Testis (tissue), 2 donors: Measurements from ENCODE around the gene LYST.

Experiments
- CTCF ChIP-seq, 3 experiments: fragments of 450-650 bp in 2 of 3; fragments of 200-600 bp in 1 of 3; sonication (generic) in 1 of 3; IDR thresholded peaks; one replicate each; pipeline ENCODE4 v1.5.1; 2016 to 2019; ENCODE audit warnings: antibody characterized with exemption in 3 of 3, mild to moderate bottlenecking in 2 of 3, moderate library complexity in 1 of 3
- POLR2A ChIP-seq: fragments of 450-650 bp; IDR thresholded peaks from one replicate; pipeline ENCODE4 v1.6.1; 2017; ENCODE audit warnings: antibody characterized with exemption, mild to moderate bottlenecking, moderate library complexity

DNA sequence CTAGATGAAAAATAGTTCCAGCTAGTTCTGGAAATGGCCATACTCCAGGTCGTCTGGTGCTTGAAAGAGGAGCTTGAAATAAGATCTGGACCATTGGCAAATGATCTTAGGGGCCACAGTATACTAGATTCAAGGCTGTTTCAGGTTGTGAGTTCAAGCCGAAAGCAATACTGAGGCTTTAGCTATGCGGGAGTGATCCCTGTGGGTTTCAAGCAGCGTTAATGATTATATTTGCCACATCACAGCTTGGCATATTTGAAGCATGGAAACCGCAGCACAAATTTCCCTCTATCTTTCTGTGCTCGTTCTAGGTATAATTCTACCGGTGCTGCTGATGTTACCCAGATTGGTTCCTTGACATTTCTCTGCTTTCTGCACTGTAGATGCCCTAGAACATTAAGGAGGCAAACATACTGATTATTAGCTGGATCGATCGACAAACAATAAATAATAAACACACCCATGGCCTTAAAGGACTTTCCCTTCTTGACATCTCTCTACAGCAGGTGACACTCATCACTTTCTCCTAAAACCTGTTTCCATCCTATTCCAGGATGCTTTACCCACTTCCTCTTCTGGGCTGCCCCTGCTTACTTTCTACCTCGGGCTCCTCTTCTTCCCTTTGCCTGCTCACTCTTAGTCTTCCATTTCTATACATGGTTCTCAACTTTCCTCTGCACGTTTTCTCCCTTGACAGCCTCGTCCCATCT, 40.6 kb upstream of the LYST start:
- no peak for TF ChIP-seq POLR2A
- no peak for TF ChIP-seq CTCF (IDR thresholded peaks at IDR 0.05)
